Measurements from ENCODE around the gene GABBR2. TPM values are rescaled to one million over a fixed set of nuclear protein-coding genes. Genes with fewer than 3 reads are reported as not detected.

Gene GABBR2
- total RNA-seq, 2 donors from 2014 or later = 1.2 to 1.3 TPM

- no peaks in the 10 kb centered on the region for H3K4me1 ChIP-seq (ENCODE audit: control insufficient read depth, insufficient read depth, low read length)
- H3K27ac Mint-ChIP-seq = no peak overlapping the region
- peaks cover 5% of the 10 kb centered on the region for H3K4me1 Mint-ChIP-seq
- no peak overlapping the region for H3K27ac ChIP-seq (ENCODE audit: low read depth, low read length)
- no peaks in the 10 kb centered on the region for H3K36me3 Mint-ChIP-seq (ENCODE audit: low read depth)
- H3K9me3 ChIP-seq (ENCODE audit: control insufficient read depth, low read length) = no peaks in the 10 kb centered on the region
- no peaks in the 10 kb centered on the region for H3K27me3 Mint-ChIP-seq (ENCODE audit: insufficient read depth)
- TF ChIP-seq CTCF (conservative IDR thresholded peaks at IDR 0.05) = no peak
- 82 to 92% methylated on average over 4 of the region's 4 CpGs for WGBS, 2 experiments (ENCODE audit: insufficient coverage in 1 of 2, insufficient read length in 1 of 2)
- no peak overlapping the region for H3K4me3 Mint-ChIP-seq
- H3K9me3 Mint-ChIP-seq = no peaks in the 10 kb centered on the region
- no peak overlapping the region for H3K4me3 ChIP-seq (ENCODE audit: low read length)
- DNase-seq = no peak
- no peaks in the 10 kb centered on the region for H3K27me3 ChIP-seq (ENCODE audit: control insufficient read depth, insufficient read depth, low read length, poor library complexity, severe bottlenecking)
- H3K36me3 ChIP-seq (ENCODE audit: control insufficient read depth, insufficient read depth, low read length) = no peaks in the 10 kb centered on the region
- H3K9ac ChIP-seq (ENCODE audit: extremely low read depth, low read length, poor library complexity, severe bottlenecking) = no peak overlapping the region
Observed at GRCh38 chr9:98329904-98330303, 378.8 kb downstream of the GABBR2 start.

- H3K27me3 Mint-ChIP-seq (ENCODE audit: insufficient read depth) = no peaks in the 10 kb centered on the region
- no peak overlapping the region for H3K9ac ChIP-seq (ENCODE audit: extremely low read depth, low read length, poor library complexity, severe bottlenecking)
- no peaks in the 10 kb centered on the region for H3K4me1 ChIP-seq (ENCODE audit: control insufficient read depth, insufficient read depth, low read length)
- peak; percentile 23 for DNase-seq
- 93 to 96% methylated on average over 4 to 6 of the region's 6 CpGs for WGBS, 2 experiments (ENCODE audit: insufficient coverage in 1 of 2, insufficient read length in 1 of 2)
- no peaks in the 10 kb centered on the region for H3K9me3 ChIP-seq (ENCODE audit: control insufficient read depth, low read length)
- no peaks in the 10 kb centered on the region for H3K36me3 ChIP-seq (ENCODE audit: control insufficient read depth, insufficient read depth, low read length)
- peaks cover 5% of the 10 kb centered on the region for H3K4me1 Mint-ChIP-seq
- H3K27me3 ChIP-seq (ENCODE audit: control insufficient read depth, insufficient read depth, low read length, poor library complexity, severe bottlenecking) = no peaks in the 10 kb centered on the region
- H3K36me3 Mint-ChIP-seq (ENCODE audit: low read depth) = no peaks in the 10 kb centered on the region
- TF ChIP-seq CTCF (conservative IDR thresholded peaks at IDR 0.05) = no peak
- H3K4me3 ChIP-seq (ENCODE audit: low read length) = no peak overlapping the region
- H3K27ac Mint-ChIP-seq = no peak overlapping the region
- no peak overlapping the region for H3K27ac ChIP-seq (ENCODE audit: low read depth, low read length)
- H3K4me3 Mint-ChIP-seq = no peak overlapping the region
- no peaks in the 10 kb centered on the region for H3K9me3 Mint-ChIP-seq
Observed at GRCh38 chr9:98329281-98329680, 379.5 kb downstream of the GABBR2 start.

GRCh38 chr9:98328770-98329169, 380.0 kb downstream of the GABBR2 start:
- no peak overlapping the region for H3K9ac ChIP-seq (ENCODE audit: extremely low read depth, low read length, poor library complexity, severe bottlenecking)
- WGBS, 2 experiments (ENCODE audit: insufficient coverage in 1 of 2, insufficient read length in 1 of 2) = 86 to 100% methylated on average over 3 to 4 of the region's 4 CpGs

More at GRCh38 chr9:98328770-98329169, 380.0 kb downstream of the GABBR2 start:
- Histone ChIP-seq H3K4me1 (ENCODE audit: control insufficient read depth, insufficient read depth, low read length) (no peaks in the 10 kb centered on the region), H3K9me3 (ENCODE audit: control insufficient read depth, low read length) (no peaks in the 10 kb centered on the region), H3K4me3 (ENCODE audit: low read length) (no peak overlapping the region), H3K27ac (ENCODE audit: low read depth, low read length) (no peak overlapping the region), H3K36me3 (ENCODE audit: control insufficient read depth, insufficient read depth, low read length) (no peaks in the 10 kb centered on the region), H3K27me3 (ENCODE audit: control insufficient read depth, insufficient read depth, low read length, poor library complexity, severe bottlenecking) (no peaks in the 10 kb centered on the region)
- Mint-ChIP-seq H3K27me3 (ENCODE audit: insufficient read depth) (peaks cover 1% of the 10 kb centered on the region), H3K27ac (no peak overlapping the region), H3K9me3 (no peaks in the 10 kb centered on the region), H3K4me3 (no peak overlapping the region), H3K4me1 (peaks cover 5% of the 10 kb centered on the region), H3K36me3 (ENCODE audit: low read depth) (no peaks in the 10 kb centered on the region)
- no peak for TF ChIP-seq CTCF (conservative IDR thresholded peaks at IDR 0.05)
- peak; percentile 8 for DNase-seq
